Effector memory CD8-positive, alpha-beta T cell (primary cell): Measurements from ENCODE around the gene YBX2.

Experiments used
- ATAC-seq: fragments of 150-1000 bp; cut with Tn5 transposase; replicated peaks from 2 replicates; pipeline ENCODE4 v1.10.0; 2021; ENCODE audit warnings: mild to moderate bottlenecking, moderate library complexity
- DNase-seq, 3 experiments: peaks; one replicate each; pipeline ENCODE4 v3.0.0; 2021
- H3K27ac Mint-ChIP-seq, 2 donors: one replicate each; pipeline ENCODE4 v1.8.0; 2022; ENCODE audit warnings: mild to moderate bottlenecking in 2 of 2, mixed read lengths in 2 of 2, moderate library complexity in 2 of 2
- H3K27me3 Mint-ChIP-seq, 2 donors: one replicate each; pipeline ENCODE4 v1.8.0; 2022; ENCODE audit warnings: mixed read lengths in 2 of 2
- H3K36me3 Mint-ChIP-seq: one replicate; pipeline ENCODE4 v1.8.0; 2022; ENCODE audit warnings: mild to moderate bottlenecking, moderate library complexity, mixed read lengths; ENCODE audit not compliant: insufficient read depth
- H3K4me1 Mint-ChIP-seq, 2 donors: one replicate each; pipeline ENCODE4 v1.8.0; 2022; ENCODE audit warnings: low read depth in 2 of 2, mixed read lengths in 2 of 2
- H3K4me3 Mint-ChIP-seq, 2 donors: one replicate each; pipeline ENCODE4 v1.8.0; 2022; ENCODE audit warnings: mild to moderate bottlenecking in 2 of 2, mixed read lengths in 2 of 2, moderate library complexity in 2 of 2
- H3K9me3 Mint-ChIP-seq, 2 donors: one replicate each; pipeline ENCODE4 v1.8.0; 2022; ENCODE audit warnings: mixed read lengths in 2 of 2

The YBX2 gene

DNA sequence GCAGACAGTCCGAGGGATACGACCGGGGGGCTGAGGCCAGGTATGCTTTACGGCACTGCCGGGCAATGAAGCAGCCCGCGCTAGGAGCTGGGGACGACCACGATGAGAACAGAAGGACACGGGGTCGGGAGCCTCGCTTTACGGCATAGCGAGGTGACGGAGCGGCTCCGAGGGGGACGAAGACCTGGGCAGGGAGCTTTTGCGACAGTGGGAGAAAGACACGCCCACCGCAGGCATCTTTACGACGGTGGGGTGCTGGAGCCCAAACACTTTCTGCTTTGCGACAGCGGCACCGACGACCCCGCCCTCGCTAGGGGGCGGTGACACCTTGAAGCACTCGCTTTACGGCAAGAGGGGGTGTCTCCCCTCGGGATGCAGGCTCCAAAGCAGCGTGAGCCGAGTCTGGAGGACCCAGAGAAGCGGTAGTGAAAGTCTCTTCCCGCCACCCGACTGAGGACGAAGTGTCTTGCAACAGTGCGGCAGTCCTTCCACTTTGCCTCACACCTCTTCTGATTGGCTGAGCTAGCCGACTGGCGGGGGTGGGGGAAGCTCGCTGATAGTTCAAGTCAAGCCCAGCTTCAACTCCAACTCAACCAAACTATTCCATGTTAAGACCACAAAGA, 35.0 kb upstream of the YBX2 start:
- H3K36me3 Mint-ChIP-seq: peaks cover 18% of the 10 kb centered on the region
- H3K27me3 Mint-ChIP-seq: no peaks in the 10 kb centered on the region
- peak overlapping the region; percentile 92 to 95 for H3K4me3 Mint-ChIP-seq
- ATAC-seq: peak; percentile 70
- peak; percentile 92 to 94 (median 93) for DNase-seq
- peak overlapping the region; percentile 92 to 97 for H3K27ac Mint-ChIP-seq
- peaks cover 23 to 30% of the 10 kb centered on the region in 2 donors for H3K4me1 Mint-ChIP-seq
- no peaks in the 10 kb centered on the region for H3K9me3 Mint-ChIP-seq

DNA sequence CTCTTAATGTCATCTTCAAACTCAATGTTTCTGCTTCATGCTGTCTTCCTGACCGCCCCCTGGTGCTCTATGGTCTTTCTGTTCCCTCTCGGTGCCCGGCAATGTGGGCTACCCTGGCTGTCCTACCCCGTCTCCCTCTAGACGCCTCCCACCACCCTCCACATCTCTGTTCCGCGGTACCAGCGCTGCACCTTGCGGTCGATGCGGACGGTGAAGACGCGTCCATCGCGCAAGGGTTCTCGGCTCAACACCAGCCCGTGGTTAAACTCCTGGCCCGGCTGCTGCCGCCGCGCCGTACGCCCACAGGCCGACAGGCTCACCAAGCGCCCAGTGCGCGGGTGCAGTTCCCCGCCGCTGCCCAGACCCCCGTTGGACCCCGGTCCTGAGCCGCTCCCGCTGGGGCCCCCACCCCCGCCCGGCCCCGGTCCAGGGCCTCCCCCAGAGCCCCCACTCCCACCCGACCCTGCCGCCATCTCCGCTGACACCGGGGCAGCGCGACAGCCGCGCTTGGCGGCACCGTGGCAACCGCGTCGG, 34.5 kb upstream of the YBX2 start, which contains the start of gene NEURL4:
NEURL4 (minus strand) TSS at position 496 of the 534 bp plus-strand sequence; CDS start at position 473, 23 bp downstream.
- peaks cover 28 to 35% of the 10 kb centered on the region in 2 donors for H3K4me1 Mint-ChIP-seq
- H3K36me3 Mint-ChIP-seq: peaks cover 18% of the 10 kb centered on the region
- H3K9me3 Mint-ChIP-seq: no peaks in the 10 kb centered on the region
- ATAC-seq (peak; percentile 24), DNase-seq (no peak)
- peak within 1 kb of the TSS; percentile 92 to 95 for H3K4me3 Mint-ChIP-seq
- peak within 1 kb of the TSS; percentile 92 to 97 for H3K27ac Mint-ChIP-seq
- H3K27me3 Mint-ChIP-seq: no peaks in the 10 kb centered on the region

DNA sequence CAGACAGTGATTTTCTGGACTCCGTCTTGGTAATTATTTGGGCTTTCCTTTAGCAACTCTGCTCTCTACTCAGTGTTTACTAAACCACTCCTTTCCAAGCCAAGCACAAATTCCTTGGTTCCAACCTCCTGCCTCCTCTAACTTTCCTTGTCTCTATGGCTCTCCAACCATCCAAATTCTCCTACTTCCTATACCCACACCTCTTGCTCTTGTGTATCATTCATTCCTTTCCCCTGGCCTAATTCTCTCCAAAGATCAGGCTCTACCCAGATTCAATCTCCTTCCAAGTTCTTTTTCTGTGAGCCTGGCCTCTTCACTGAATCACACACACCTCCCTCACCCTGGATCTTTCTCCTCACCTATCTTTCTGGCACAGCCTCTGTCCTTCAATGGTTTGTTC, 33.6 kb upstream of the YBX2 start:
- no peaks in the 10 kb centered on the region for H3K9me3 Mint-ChIP-seq
- peaks cover 28 to 31% of the 10 kb centered on the region in 2 donors for H3K4me1 Mint-ChIP-seq
- peak overlapping the region in 1 of 2 donors; percentile 92 for H3K27ac Mint-ChIP-seq
- peaks cover 18% of the 10 kb centered on the region for H3K36me3 Mint-ChIP-seq
- H3K4me3 Mint-ChIP-seq: peak overlapping the region; percentile 92 to 95
- ATAC-seq: no peak
- H3K27me3 Mint-ChIP-seq: no peaks in the 10 kb centered on the region
- DNase-seq: no peak

DNA sequence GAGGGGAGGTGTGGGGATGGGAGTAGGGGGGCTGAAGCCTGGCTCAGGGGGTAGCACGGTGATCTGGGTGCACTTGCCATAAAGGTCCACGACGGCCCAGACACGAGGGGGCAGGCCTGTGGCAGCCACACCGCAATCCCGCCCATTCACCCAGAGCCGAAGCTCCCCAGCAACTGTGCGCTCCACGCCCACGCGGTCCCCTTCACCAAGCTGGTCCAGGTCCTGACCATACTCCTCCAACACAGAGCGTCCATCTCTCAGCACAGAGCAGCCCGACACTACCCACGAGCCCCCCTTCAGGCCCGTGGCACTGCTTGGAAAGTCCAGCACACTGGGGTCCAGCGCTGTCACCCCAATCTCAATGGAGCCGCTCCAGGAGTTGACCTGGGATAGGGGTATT, 33.1 kb upstream of the YBX2 start:
- Mint-ChIP-seq H3K4me3 (no peak overlapping the region), H3K27ac (peak overlapping the region in 1 of 2 donors; percentile 92), H3K9me3 (no peaks in the 10 kb centered on the region), H3K4me1 (peaks cover 28% of the 10 kb centered on the region in 2 donors), H3K36me3 (peaks cover 18% of the 10 kb centered on the region), H3K27me3 (no peaks in the 10 kb centered on the region)
- no peak for DNase-seq
- ATAC-seq: no peak

DNA sequence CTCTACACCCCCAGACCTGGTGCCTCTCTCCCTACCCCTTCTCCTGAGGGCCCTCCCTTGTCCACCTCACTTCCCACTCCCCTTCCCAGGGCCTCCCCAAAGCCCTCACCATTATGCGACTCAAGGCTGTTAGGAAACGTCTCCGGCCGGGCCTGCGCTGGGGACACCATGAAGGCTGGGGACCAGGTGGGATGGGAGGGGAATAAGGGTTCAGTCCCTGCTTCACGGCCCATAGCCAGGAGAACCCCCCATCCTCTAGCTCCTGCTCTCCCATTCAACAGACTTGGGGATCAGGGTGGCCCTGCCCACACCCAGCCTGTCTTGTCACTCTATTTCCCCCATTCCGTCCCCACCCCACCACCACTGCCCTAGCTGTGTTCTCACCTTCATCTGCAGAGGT, 32.6 kb upstream of the YBX2 start:
- DNase-seq (no peak), ATAC-seq (no peak)
- Mint-ChIP-seq H3K9me3 (no peaks in the 10 kb centered on the region), H3K4me3 (no peak overlapping the region), H3K4me1 (peaks cover 26 to 28% of the 10 kb centered on the region in 2 donors), H3K27me3 (no peaks in the 10 kb centered on the region), H3K27ac (peak overlapping the region in 1 of 2 donors; percentile 10), H3K36me3 (peaks cover 16% of the 10 kb centered on the region)

DNA sequence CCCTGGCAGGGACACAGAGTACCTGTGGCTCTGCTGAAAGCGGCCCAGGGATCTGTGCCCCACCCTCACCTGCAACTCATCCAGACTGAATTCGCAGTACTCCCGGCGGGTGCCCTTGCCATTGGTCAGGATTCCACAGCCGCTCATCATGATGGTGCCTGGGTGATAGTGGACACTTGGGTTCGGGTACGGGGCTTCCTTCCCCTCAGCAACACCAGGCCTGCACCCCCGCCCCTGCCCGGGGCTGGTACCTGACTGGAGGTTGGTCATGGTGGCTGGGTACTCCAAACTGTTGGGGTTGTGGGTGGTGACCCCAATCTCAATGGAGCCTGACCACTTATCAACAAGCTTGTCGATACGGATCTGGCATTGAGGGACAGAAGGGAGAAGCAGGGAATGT, 31.7 kb upstream of the YBX2 start:
- peaks cover 23% of the 10 kb centered on the region for H3K36me3 Mint-ChIP-seq
- no peaks in the 10 kb centered on the region for H3K27me3 Mint-ChIP-seq

DNA sequence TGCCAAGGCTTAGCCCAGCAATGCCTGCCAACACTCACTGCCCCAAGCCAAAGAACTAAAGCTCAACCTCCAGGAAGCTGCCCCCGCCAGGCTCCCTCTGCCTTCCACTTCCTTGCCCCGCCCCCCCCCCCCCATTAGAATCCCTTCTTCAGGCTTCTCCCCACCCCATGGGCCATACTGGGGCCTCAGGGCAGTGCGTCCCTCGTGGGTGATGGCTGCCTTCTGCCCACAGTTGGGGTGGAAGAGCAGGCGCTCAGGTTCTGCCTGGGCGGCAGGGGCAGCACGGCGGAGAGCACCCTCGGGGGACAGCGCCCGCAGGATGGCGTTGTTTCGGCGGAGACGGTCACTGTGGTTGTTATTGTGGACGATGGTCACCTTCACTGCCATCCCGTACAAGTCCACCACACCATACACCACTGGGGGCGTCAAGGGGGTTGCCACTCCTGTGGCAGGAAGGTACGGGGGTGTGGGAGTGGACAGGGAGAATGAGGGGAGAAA, 30.6 kb upstream of the YBX2 start:
- no peaks in the 10 kb centered on the region for H3K27me3 Mint-ChIP-seq
- DNase-seq (no peak), ATAC-seq (no peak)
- H3K4me1 Mint-ChIP-seq: peaks cover 21 to 27% of the 10 kb centered on the region in 2 donors
- no peak overlapping the region for H3K4me3 Mint-ChIP-seq
- no peaks in the 10 kb centered on the region for H3K9me3 Mint-ChIP-seq
- H3K36me3 Mint-ChIP-seq: peaks cover 30% of the 10 kb centered on the region
- H3K27ac Mint-ChIP-seq: no peak overlapping the region

More for the DNA sequence above, 31.7 kb upstream of the YBX2 start:
- ATAC-seq (no peak), DNase-seq (no peak)
- Mint-ChIP-seq H3K4me3 (no peak overlapping the region), H3K4me1 (peaks cover 26 to 28% of the 10 kb centered on the region in 2 donors), H3K9me3 (no peaks in the 10 kb centered on the region), H3K27ac (no peak overlapping the region)

DNA sequence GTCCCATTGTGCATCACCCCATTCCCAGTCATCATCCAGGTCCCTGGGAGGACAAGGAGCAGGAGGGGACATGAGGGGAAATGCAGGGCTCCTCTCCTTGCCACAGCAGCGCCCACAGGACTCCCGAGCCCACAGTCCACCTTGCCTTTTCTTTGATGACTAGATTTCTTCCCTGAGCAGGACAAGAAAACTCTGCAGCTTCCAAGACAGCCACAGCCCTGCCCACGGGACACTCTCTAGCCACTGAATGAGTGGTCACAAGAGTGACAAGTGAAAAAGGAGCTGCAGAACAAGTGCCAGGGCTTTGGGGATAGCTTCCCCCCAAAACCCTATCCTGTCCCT, 30.0 kb upstream of the YBX2 start:
- DNase-seq (no peak), ATAC-seq (no peak)
- Mint-ChIP-seq H3K27me3 (no peaks in the 10 kb centered on the region), H3K9me3 (no peaks in the 10 kb centered on the region), H3K4me3 (no peak overlapping the region), H3K36me3 (peaks cover 27% of the 10 kb centered on the region), H3K4me1 (peaks cover 17 to 20% of the 10 kb centered on the region in 2 donors), H3K27ac (peak overlapping the region in 1 of 2 donors; percentile 49)

DNA sequence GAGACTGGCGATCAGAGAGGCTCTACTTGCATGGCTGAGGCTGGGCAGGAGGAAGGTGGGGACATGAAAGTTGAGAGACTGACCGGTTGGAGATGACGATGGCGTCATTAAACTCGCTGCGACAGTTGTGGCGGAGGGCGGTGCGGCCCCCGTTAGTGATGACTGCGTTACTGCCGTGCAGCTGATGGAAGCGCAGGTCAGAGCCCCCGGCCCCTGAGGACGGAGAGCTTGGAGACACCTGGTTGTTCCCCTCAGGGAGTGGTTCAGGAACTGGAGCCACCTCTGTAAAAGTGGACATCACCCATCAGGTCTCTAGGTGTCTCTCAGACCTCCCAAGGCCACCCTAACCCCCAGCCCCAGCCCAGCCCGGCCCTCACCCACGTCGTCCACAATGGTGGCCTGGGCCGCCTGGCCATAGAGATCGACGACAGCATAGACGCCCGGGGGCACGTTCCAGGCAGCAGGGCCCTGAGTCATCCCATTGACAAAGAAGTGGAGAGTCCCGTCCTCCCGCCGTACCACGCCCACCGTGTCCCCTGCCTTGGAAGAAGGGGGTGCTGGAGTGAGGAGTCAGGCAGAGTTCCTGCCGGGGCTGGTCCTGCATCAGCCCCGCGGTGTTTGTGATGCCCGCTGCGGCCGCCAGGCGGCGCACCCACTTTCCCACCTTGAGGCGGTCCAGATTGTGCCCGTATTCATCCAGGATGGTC, 29.4 kb upstream of the YBX2 start:
- Mint-ChIP-seq H3K4me1 (peaks cover 16 to 19% of the 10 kb centered on the region in 2 donors), H3K27ac (peak overlapping the region in 1 of 2 donors; percentile 49), H3K4me3 (no peak overlapping the region), H3K9me3 (no peaks in the 10 kb centered on the region), H3K36me3 (peaks cover 23% of the 10 kb centered on the region), H3K27me3 (no peaks in the 10 kb centered on the region)
- DNase-seq (peak; percentile 65 to 79 (median 66)), ATAC-seq (peak; percentile 47)

DNA sequence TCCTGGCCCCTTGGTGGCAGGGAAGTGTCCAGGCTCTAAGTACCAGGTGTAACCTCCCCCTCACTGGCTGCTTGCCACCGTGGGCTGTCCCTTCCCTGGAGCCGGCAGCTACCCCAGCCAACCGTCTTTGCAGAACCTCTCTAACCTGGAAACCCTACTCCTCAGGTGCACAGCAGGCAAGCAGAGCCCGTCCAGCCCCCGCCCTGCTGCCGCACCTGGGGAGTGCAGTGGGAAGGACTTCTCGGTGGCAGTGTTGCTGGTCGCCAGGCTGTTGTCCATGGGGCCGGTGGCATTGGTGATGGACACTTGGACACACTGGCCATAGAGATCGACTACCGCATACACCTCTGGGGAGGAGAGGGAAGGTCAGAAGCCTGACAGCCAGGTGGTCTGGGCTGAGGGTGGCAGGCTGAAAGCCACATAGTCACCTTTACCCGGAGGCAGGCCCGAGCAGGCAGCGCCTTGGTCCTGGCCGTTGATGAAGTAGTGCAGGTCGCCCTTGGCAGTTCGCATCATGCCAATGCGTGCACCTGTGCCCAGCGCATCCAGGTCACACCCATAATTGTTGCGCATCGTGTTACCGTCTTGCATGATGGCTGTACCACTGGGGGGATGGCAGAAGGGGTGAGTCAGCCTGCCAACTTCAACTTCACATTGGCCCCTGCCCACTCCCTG, 28.2 kb upstream of the YBX2 start:
- no peak overlapping the region for H3K27ac Mint-ChIP-seq
- H3K4me1 Mint-ChIP-seq: peaks cover 5 to 7% of the 10 kb centered on the region in 2 donors
- H3K36me3 Mint-ChIP-seq: peaks cover 20% of the 10 kb centered on the region
- no peak for ATAC-seq
- DNase-seq: no peak
- no peaks in the 10 kb centered on the region for H3K27me3 Mint-ChIP-seq
- H3K4me3 Mint-ChIP-seq: no peak overlapping the region
- no peaks in the 10 kb centered on the region for H3K9me3 Mint-ChIP-seq

DNA sequence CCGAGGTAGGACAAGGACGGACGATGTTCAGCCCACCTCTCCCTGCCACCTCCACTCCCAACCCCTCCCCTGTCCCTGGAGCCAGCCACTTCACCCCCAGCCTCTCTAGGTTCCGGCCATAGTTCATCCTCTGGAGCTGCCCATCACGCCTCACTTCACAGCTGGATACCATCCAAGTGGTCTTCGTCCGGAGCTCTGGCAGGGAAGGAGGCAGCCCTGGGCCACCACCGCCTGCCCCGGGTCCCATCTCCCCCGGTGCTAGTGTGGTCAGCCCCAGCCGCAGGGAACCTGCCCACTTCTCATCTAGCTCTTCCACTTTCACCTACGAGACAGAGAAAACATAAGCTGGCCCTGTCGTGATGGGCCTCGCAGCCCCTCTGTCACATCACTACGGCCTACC, 27.0 kb upstream of the YBX2 start:
- H3K4me1 Mint-ChIP-seq: peaks cover 5 to 6% of the 10 kb centered on the region in 2 donors
- H3K9me3 Mint-ChIP-seq: no peaks in the 10 kb centered on the region
- no peaks in the 10 kb centered on the region for H3K27me3 Mint-ChIP-seq
- no peak overlapping the region for H3K4me3 Mint-ChIP-seq
- no peak for DNase-seq
- H3K36me3 Mint-ChIP-seq: peaks cover 21% of the 10 kb centered on the region
- ATAC-seq: no peak
- no peak overlapping the region for H3K27ac Mint-ChIP-seq

DNA sequence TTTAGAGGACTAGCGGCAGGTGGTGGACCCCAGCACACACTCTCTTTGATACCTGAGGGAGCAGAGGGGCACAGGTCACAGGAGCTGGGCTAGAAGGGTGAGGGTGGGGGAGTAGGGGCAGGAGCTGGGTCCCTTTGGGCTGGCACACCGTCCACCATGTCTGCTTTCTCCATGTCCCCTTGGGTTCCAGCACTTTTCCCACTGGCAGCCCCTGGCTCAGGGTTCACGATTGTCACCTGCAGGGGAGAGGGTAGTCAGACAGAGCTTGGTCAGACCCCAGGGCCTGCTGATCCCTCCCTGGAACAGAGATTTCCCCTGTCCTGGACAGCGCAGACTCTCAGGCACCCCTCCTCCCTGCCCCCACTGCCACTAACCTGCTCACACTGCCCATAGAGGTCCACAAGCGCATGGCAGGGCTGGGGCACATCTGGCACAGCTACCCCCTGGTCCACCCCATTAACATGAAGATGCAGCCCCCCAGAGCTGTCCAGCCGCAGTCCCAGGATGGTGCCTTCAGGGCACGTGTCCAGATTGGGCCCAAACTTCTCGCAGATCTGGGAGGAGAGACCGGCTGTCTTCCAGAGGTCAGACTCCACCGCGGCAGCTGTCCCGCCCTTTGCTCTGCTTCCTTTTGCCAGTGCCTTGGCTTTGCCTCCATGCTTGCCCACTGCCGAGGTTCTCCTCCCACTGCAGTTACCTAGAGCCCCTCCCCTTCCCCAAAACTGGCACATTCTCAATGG, 23.9 kb upstream of the YBX2 start:
- H3K4me1 Mint-ChIP-seq: peaks cover 18 to 24% of the 10 kb centered on the region in 2 donors
- H3K27ac Mint-ChIP-seq: peak overlapping the region in 1 of 2 donors; percentile 85
- H3K27me3 Mint-ChIP-seq: no peaks in the 10 kb centered on the region
- peaks cover 45% of the 10 kb centered on the region for H3K36me3 Mint-ChIP-seq
- H3K4me3 Mint-ChIP-seq: no peak overlapping the region
- ATAC-seq (no peak), DNase-seq (no peak)
- H3K9me3 Mint-ChIP-seq: no peaks in the 10 kb centered on the region
